ENCODE measurements around the gene CRABP2.

CRABP2 gene

GRCh38 chr1:156652992-156653355 lies 52.4 kb downstream of the CRABP2 start:
- no peak for DNase-seq

- peak; percentile 12 to 19 for DNase-seq
Observed at GRCh38 chr1:156652131-156652991, 53.0 kb downstream of the CRABP2 start.
